Naive B cell (primary cell): Measurements from ENCODE around the gene APEH. TPM values are rescaled to one million over a fixed set of nuclear protein-coding genes. Genes with fewer than 3 reads are reported as not detected.
"Not testable (repeated sequence)": the region's sequence is repeated elsewhere in the genome, so short reads cannot be mapped to it uniquely, and the experiment has no call there.

ENCODE experiments used
- ATAC-seq, 2 donors: fragments of 150-1000 bp; cut with Tn5 transposase; 2 replicates each; pipeline ENCODE4 v1.10.0; 2021; ENCODE audit warnings: low read depth in 2 of 2, mild to moderate bottlenecking in 2 of 2, moderate library complexity in 2 of 2
- DNase-seq: peaks from one replicate; pipeline ENCODE4 v3.0.0; 2022
- H3K27ac Mint-ChIP-seq, 6 donors: one replicate each; pipeline ENCODE4 v1.8.0; 2020 to 2022; ENCODE audit warnings: mild to moderate bottlenecking in 6 of 6, mixed read lengths in 6 of 6, moderate library complexity in 5 of 6, inconsistent platforms in 2 of 6
- H3K27me3 Mint-ChIP-seq, 3 donors: one replicate each; pipeline ENCODE4 v1.8.0; 2021 to 2022; ENCODE audit warnings: mixed read lengths in 3 of 3, mild to moderate bottlenecking in 1 of 3
- H3K36me3 Mint-ChIP-seq, 2 donors: one replicate each; pipeline ENCODE4 v1.8.0; 2020 to 2022; ENCODE audit warnings: mixed read lengths in 2 of 2, inconsistent platforms in 1 of 2, mild to moderate bottlenecking in 1 of 2
- H3K4me1 Mint-ChIP-seq, 3 donors: one replicate each; pipeline ENCODE4 v1.8.0; 2020 to 2022; ENCODE audit warnings: mixed read lengths in 3 of 3, inconsistent platforms in 1 of 3, mild to moderate bottlenecking in 1 of 3, moderate library complexity in 1 of 3
- H3K4me3 Mint-ChIP-seq, 8 donors: one replicate each; pipeline ENCODE4 v1.8.0; 2020 to 2022; ENCODE audit warnings: mild to moderate bottlenecking in 8 of 8, mixed read lengths in 8 of 8, moderate library complexity in 8 of 8, inconsistent platforms in 2 of 8
- H3K9me3 Mint-ChIP-seq, 7 donors: one replicate each; pipeline ENCODE4 v1.8.0; 2020 to 2022; ENCODE audit warnings: mixed read lengths in 7 of 7, mild to moderate bottlenecking in 5 of 7, inconsistent platforms in 2 of 7, moderate library complexity in 1 of 7
- polyA plus RNA-seq, 6 donors: library from polyadenylated mRNA; unstranded; fragments of 300-500 nt; fragmentation: Illumina TruSeq; gene quantifications; one replicate each; pipeline ENCODE4 v1.2.3, GENCODE V29; 2021; ENCODE audit warnings: low read depth in 6 of 6

The APEH gene
- polyA plus RNA-seq, 6 donors from 2014 or later, result 73.4 to 105 (median 82.2) TPM

DNA sequence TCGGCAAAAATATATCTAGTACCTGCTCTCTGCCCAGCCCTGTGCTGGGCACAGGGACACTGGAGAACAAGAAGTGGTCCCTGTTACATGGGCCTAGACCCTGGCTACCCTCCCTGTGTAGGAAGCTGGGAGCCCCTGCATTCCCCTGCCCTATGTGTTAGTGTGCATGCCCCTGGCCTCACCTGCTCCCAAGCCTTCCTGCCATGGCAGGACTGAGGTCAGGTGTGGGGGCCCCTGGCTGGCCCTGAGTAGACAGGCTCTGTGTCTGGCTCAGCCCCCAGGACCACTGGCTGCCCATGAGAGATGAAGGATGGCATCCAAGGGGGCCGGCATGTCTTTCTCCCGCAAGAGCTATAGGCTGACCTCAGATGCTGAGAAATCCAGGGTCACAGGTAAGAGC, 16.7 kb downstream of the APEH start:
- H3K27ac Mint-ChIP-seq, result peak overlapping the region in 1 of 6 donors; percentile 24
- peaks cover 26 to 43% (median 39%) of the 10 kb centered on the region in 3 donors for H3K4me1 Mint-ChIP-seq
- DNase-seq, H3K27me3 Mint-ChIP-seq, H3K36me3 Mint-ChIP-seq, ATAC-seq, H3K9me3 Mint-ChIP-seq: not testable (repeated sequence)
- peak overlapping the region; percentile 13 to 97 (median 96) for H3K4me3 Mint-ChIP-seq

DNA sequence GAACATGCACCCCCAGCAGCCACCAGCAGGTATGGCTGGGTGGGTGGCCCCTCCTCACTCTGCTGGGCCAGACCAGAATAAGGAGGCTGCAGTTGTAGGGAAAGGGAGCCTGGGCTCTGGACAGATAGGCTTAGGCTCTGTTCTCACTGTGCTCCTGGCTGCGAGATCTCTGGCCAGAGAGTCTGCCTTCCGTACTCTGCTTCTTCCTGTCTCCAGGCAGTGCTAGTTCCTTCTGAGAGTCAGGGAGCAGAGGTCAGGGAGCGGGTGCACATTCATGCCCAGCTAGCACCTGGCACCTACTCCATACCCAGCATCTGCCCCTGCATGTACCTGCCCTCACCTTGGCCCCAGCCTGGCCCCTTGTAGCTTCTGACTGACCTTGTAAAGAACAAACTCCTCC, 17.3 kb downstream of the APEH start:
- not testable (repeated sequence) for ATAC-seq, DNase-seq, H3K9me3 Mint-ChIP-seq, H3K27me3 Mint-ChIP-seq, H3K36me3 Mint-ChIP-seq, H3K27ac Mint-ChIP-seq
- H3K4me1 Mint-ChIP-seq, result peaks cover 23 to 43% (median 37%) of the 10 kb centered on the region in 3 donors
- H3K4me3 Mint-ChIP-seq, result peak overlapping the region in 4 of 8 donors; percentile 49 to 97 (median 93)

DNA sequence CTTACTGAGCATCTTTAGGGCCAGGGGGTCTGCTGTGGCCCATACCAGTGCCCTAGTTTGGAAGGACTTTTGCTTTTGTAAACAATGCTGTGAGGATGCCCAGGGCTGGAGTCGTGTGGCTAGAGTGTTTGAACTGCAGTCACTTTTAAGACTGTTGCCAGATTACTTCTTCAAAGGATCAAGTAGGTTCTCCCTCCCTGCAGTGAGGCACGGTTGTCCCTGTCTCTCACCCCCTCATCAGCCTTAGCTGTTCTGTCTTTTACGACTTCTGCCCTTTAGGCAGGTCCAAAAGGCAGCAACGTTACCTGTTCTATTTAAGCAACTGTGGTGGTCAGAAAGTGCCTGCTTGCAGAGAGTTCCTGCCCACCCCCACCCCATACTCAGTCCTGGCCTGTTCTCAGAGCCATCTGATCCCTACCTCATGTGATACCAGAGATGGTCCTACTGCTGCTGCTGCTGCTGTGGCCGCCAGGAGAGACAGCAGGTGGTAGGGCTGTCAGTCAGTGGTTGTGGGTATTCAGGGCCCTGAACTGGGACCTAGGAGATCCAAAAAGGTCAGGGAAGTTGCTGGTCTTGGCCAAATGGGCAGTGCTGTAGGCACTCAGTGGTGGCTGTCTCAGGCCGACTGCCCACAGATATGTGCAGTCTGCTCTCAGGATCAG, 20.4 kb downstream of the APEH start:
- DNase-seq, ATAC-seq, H3K27me3 Mint-ChIP-seq, H3K9me3 Mint-ChIP-seq, H3K36me3 Mint-ChIP-seq: not testable (repeated sequence)
- peak overlapping the region in 2 of 6 donors; percentile 54 to 80 for H3K27ac Mint-ChIP-seq
- H3K4me1 Mint-ChIP-seq, result peaks cover 19 to 24% (median 20%) of the 10 kb centered on the region in 3 donors
- H3K4me3 Mint-ChIP-seq, result peak overlapping the region in 2 of 8 donors; percentile 2 to 41

DNA sequence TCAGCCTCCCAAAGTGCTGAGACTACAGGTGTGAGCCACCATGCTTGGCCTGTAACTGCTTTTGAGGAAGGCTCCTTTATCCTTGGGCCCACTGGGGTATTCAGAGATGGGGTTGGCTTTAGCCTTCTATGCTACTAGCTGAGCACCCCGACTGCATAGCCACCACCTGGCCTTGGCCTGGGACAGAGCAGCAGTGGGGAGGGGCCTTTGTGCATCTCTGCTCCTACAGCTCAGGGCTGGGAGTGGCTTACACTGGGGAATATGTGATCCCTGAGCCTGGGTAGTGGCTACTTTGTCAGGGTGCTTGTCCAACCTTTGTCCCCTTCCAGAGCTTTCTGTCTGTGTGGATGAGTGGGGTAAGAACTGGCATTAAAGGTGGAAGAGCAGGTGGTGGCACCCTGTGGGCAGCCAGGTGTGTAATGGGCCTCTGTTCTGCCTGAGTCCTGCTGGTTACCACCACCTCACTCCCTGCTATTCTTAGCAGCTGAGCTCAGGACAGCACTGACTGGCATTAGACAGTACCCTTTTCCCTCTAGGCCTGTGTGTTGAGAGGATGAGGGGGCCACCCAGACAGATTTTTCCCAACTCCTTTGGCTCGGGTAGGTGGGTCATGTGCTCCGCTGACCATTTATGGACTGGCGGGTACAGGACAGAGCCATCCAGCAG, 21.3 kb downstream of the APEH start:
- not testable (repeated sequence) for ATAC-seq, H3K4me3 Mint-ChIP-seq, H3K27ac Mint-ChIP-seq

DNA sequence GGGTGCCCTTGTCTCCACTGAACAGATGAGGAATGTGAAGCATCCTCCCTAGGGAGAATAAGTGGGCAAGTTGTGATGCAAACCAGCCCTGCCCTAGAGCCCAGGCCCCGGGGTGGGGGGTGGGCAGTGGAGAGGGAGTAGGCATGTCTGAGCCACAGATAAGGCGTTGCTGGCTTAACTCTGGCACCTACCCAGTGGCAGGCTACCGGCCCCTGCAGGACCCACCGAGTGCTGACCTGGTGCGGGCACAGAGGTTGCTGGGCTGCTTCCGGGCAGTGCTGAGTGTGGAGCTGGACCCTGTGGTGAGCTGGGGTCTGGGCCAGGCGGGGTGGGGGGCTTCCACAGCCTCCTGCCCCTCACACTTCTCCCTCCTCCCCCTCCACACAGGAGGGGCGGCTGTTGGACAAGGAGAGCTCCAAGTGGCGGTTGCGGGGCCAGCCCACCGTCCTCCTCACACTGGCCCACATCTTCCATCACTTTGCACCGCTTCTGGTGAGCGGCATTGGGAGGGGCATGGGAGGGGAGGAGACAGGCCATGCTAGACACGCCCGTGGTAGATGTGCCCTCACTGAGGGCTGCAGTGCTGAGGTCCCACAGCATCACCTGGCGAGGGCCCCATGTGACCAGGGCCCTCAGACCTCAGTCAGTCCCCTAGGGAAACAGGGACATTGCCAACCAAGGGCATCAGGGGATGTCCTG, 25.3 kb downstream of the APEH start:
- H3K27ac Mint-ChIP-seq, result no peak overlapping the region
- no peaks in the 10 kb centered on the region for H3K27me3 Mint-ChIP-seq
- H3K4me3 Mint-ChIP-seq, result no peak overlapping the region
- ATAC-seq, result no peak
- no peaks in the 10 kb centered on the region for H3K9me3 Mint-ChIP-seq
- no peaks in the 10 kb centered on the region for H3K36me3 Mint-ChIP-seq
- peaks cover 0 to 9% (median 8%) of the 10 kb centered on the region in 3 donors for H3K4me1 Mint-ChIP-seq
- no peak for DNase-seq

More for the DNA sequence above, 21.3 kb downstream of the APEH start:
- H3K27me3 Mint-ChIP-seq, DNase-seq, H3K36me3 Mint-ChIP-seq, H3K9me3 Mint-ChIP-seq: not testable (repeated sequence)
- H3K4me1 Mint-ChIP-seq, result peaks cover 12 to 15% (median 12%) of the 10 kb centered on the region in 3 donors

DNA sequence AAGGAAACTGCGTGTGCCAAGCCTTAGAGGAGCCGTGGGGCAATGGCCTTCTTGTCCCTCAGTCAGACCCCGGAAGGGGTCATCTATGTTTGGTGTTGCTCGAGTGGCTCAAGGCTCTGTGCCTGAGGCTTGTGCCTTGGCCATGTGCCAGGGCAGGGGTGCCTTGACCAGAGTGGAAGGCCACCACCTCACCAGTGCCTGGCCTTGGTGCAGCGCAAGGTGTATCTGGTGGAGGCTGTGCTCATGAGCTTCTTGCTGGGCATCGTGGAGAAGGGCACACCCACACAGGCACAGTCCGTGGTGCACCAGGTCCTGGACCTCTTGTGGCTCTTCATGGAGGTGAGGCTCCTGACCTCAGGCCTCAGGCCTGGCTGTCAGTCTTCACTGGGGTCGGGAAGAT, 25.9 kb downstream of the APEH start:
- Mint-ChIP-seq H3K36me3 (no peaks in the 10 kb centered on the region), H3K27me3 (no peaks in the 10 kb centered on the region), H3K9me3 (no peaks in the 10 kb centered on the region), H3K4me1 (peaks cover 0 to 9% (median 8%) of the 10 kb centered on the region in 3 donors), H3K4me3 (no peak overlapping the region), H3K27ac (no peak overlapping the region)
- ATAC-seq, result no peak
- DNase-seq, result no peak

DNA sequence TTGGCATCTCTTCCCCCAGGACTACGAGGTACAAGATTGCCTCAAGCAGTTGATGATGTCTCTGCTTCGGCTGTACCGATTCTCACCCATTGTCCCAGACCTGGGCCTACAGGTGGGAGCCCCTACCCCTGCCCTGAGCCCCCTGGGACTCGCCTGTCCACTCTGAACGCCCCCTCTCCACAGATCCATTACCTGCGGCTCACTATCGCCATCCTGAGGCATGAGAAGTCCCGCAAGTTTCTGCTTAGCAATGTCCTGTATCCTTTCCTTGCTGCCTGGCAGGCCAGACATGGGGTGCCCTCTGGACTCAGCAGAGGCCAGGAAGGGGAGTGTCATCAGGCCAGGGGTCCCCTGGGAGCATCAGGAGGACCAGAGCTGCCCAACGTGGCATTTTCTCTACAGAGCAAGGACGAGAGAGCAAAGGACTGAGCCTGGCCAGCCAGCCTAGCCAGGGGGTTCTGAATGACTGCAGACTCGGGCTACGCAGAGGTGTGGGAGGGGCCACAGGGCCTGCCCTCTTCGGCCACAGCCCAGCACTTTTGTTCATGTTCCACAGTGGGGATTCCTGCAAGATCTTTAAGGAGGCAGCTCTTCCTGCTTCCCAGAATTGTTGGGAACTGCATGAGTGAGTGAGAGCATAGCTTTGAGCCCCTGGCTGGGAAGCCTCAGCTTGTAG, 26.4 kb downstream of the APEH start:
- no peak overlapping the region for H3K27ac Mint-ChIP-seq
- no peak overlapping the region for H3K4me3 Mint-ChIP-seq
- ATAC-seq (no peak), DNase-seq (no peak)
- no peaks in the 10 kb centered on the region for H3K36me3 Mint-ChIP-seq
- H3K4me1 Mint-ChIP-seq, result peaks cover 0 to 9% (median 8%) of the 10 kb centered on the region in 3 donors
- no peaks in the 10 kb centered on the region for H3K9me3 Mint-ChIP-seq
- no peaks in the 10 kb centered on the region for H3K27me3 Mint-ChIP-seq

DNA sequence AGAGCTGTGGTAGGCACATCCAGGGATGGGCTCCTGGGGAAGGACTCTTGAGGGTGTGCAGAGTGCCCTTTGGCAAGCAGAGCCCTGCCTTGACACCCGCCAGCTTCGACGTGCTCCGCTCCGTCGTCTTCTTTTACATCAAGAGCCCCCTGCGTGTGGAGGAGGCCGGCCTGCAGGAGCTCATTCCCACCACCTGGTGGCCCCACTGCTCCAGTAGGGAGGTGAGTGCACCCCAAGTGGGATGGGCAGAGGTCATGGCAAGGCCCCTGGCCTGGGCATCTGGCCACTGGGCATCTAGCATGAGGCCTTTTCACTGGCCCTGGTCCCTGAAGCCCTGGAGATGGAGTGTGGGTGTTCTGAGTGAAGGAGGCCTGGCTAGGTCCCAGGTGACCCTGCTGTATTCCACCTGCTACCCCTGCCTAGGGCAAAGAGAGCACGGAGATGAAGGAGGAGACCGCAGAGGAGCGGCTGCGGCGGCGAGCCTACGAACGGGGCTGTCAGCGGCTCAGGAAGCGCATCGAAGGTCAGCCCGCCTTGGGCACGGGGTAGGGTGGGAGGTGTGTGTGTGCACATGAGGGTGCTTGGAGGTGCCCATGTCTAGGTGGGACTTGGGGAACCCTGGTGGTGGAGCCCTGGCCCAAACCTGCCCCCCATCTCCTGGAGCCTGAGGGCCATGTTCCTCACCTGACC, 27.4 kb downstream of the APEH start:
- DNase-seq (no peak), ATAC-seq (no peak)
- Mint-ChIP-seq H3K4me3 (no peak overlapping the region), H3K27me3 (no peaks in the 10 kb centered on the region), H3K9me3 (no peaks in the 10 kb centered on the region), H3K4me1 (peaks cover 0 to 9% (median 8%) of the 10 kb centered on the region in 3 donors), H3K27ac (peak overlapping the region in 1 of 6 donors; percentile 59), H3K36me3 (no peaks in the 10 kb centered on the region)

DNA sequence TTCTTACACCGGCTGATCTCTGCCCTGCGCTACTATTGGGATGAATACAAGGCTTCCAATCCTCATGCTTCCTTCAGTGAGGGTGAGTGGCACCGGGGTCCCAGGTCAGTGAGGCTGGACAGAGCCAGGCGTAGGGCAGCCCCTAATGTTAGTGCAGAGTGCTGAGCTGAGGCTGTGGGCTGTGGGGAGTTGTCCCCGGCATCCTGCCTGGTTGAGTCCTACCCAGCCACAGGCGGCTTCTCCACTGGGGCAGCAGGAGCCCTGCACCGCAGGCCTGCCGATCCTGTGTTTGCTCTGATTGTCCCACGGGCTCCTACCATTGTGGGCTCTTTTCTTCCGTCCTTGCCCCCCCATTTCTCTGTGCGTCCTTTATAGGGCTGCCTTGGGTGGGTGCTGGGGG, 28.5 kb downstream of the APEH start:
- ATAC-seq, result no peak
- H3K27me3 Mint-ChIP-seq, result no peaks in the 10 kb centered on the region
- H3K4me3 Mint-ChIP-seq, result no peak overlapping the region

DNA sequence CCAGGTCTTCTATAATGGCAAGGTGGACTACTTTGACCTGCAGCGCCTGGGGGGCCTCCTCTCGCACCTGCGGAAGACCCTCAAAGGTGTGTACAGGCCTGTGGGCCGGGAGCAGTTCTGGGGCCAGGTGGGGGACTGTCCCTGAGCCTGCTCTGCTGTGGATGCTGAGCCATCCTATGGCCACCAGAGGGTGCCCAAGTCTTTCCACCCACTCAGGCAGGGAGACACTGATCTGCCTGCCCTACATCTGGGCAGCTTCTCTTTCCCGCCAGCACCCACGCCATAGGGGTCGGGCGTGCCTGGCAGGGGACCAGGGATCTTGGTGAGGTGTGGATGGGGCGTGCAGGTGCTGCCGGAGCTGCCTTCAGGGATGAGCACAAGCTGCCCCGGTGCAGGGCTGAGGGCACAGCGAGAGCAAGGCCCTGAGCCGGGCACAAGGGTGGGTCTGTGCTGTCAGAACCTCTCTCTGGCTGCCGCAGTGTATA, 29.3 kb downstream of the APEH start:
- peak; percentile 98 for ATAC-seq
- peak overlapping the region in 1 of 8 donors; percentile 15 for H3K4me3 Mint-ChIP-seq
- H3K27me3 Mint-ChIP-seq, result no peaks in the 10 kb centered on the region
- H3K9me3 Mint-ChIP-seq, result no peaks in the 10 kb centered on the region
- H3K4me1 Mint-ChIP-seq, result peaks cover 0 to 14% (median 12%) of the 10 kb centered on the region in 3 donors
- peak overlapping the region in 2 of 6 donors; percentile 24 to 68 for H3K27ac Mint-ChIP-seq
- no peaks in the 10 kb centered on the region for H3K36me3 Mint-ChIP-seq
- peak; percentile 65 for DNase-seq

More for the DNA sequence above, 28.5 kb downstream of the APEH start:
- Mint-ChIP-seq H3K36me3 (no peaks in the 10 kb centered on the region), H3K27ac (no peak overlapping the region), H3K4me1 (peaks cover 0 to 11% (median 10%) of the 10 kb centered on the region in 3 donors), H3K9me3 (no peaks in the 10 kb centered on the region)
- DNase-seq, result no peak

DNA sequence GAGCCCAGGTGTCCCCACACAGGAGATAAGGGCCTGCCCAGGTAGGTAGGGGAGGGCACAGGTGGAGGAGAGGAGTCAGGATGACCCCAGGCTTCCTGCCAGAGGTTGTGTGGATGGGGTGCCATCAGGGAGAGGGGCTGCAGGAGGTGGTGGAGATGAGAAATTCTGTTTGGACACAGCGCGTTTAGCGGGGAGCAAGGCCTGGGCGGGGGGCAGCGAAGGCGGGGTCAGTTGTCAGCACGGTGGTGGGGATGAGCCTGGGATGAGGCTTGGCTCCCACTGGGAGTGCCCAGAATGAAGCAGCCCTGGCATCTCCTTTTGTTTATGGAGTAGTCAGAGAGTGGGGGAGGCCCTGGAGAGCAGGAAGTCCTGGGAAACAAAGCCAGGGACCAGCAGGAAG, 29.8 kb downstream of the APEH start:
- H3K27me3 Mint-ChIP-seq, result no peaks in the 10 kb centered on the region
- ATAC-seq, result no peak
- peak overlapping the region in 1 of 8 donors; percentile 60 for H3K4me3 Mint-ChIP-seq
- no peak for DNase-seq
- H3K36me3 Mint-ChIP-seq, result no peaks in the 10 kb centered on the region
- H3K4me1 Mint-ChIP-seq, result peaks cover 0 to 14% (median 12%) of the 10 kb centered on the region in 3 donors
- H3K9me3 Mint-ChIP-seq, result no peaks in the 10 kb centered on the region
- peak overlapping the region in 1 of 6 donors; percentile 67 for H3K27ac Mint-ChIP-seq

DNA sequence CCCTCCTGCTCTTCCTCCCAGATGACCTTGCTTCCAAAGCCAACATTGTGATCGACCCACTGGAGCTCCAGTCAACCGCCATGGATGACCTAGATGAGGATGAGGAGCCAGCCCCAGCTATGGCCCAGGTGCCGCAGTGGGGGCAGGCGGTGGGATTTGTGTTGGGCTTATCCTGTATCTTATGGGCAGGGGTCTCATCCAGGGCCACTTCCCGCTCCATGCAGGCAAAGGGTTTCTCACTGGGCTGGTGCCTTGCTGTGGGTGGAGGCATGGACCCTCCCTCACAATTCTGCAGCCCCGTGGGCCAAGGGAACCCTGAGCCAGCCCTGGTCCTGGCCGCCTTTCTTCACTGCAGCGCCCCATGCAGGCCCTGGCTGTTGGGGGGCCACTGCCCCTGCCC, 30.5 kb downstream of the APEH start:
- Mint-ChIP-seq H3K9me3 (no peaks in the 10 kb centered on the region), H3K36me3 (no peaks in the 10 kb centered on the region), H3K27me3 (no peaks in the 10 kb centered on the region), H3K4me1 (peaks cover 0 to 14% (median 12%) of the 10 kb centered on the region in 3 donors), H3K27ac (no peak overlapping the region), H3K4me3 (no peak overlapping the region)
- DNase-seq (no peak), ATAC-seq (no peak)
